NCI-H2107 treated with DMSO at 0.1 percent for 48 hours (cell line): ENCODE data around the gene COLEC11.

Experiments used
- DNase-seq: peaks from one replicate; lab custom pipeline; 2025; ENCODE audit not compliant: unreplicated experiment; lab: John Stamatoyannopoulos, UW

COLEC11 gene

DNA sequence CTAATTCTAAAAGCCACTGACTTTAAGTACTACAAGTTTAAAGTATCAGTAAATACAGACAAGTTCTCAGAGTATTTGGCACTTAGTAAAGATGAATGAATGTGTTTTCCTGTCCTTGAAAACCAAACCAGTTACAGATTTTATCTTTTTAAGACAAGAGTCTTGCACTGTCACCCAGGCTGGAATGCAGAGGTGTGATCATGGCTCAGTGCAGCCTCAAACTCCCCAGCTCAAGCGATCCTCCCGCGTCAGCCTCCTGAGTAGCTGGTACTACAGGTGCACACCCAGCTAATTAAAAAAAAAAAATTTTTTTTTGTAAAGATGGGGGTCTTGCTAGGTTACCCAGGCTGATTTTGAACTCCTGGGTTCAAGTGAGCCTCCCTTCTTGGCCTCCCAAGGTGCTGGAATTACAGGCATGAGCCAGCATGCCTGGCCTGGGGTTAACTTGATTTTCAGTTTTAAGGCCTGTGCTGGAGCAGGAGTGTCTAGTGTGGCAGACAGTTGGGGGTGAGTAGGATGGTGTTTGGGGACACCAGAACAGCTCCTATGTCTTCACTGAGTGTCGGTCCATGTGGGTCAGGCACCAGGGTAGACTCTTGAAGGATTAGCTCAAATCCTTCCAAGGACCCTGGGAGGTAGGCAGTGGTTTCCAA, 10.2 kb upstream of the COLEC11 start:
- no peak for DNase-seq

DNA sequence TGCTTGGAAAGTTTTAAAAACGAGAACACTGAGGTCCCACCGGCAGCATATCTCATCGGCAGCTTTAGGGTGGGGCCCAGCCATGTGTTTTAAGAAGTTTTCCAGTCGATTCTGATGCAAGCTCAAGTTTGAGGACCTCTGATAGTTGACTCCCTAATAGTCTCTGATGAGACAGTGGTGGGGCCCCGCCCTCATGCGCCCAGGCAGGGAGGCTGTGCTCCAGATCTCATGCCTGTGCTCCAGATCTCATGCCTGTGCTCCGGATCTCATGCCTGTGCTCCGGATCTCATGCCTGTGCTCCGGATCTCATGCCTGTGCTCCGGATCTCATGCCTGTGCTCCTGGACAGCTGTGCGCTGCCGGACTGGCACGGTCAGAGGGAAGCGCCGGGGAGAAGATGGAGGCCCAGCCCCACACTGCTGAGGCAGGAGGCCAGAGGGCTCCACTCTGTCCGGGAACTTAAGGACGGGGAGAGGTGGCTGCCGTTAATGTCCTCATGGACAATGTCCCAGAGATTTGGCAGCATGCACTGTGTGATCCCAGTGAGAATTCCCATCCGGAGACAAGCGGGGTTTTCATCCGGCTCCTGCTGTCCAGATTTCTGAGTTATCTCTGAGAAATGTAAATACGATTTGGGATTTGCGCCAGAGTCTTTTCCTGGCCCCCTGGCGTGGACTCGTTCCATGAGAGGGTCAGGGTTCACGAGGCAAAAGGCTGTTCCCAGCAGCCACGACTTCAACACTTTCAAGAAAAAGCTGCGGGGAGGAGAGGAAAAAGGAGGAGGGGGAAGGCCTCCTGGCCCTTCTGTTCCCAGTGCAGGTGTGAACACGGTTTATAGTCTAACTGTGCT, 9.4 kb upstream of the COLEC11 start:
- DNase-seq, result no peak

DNA sequence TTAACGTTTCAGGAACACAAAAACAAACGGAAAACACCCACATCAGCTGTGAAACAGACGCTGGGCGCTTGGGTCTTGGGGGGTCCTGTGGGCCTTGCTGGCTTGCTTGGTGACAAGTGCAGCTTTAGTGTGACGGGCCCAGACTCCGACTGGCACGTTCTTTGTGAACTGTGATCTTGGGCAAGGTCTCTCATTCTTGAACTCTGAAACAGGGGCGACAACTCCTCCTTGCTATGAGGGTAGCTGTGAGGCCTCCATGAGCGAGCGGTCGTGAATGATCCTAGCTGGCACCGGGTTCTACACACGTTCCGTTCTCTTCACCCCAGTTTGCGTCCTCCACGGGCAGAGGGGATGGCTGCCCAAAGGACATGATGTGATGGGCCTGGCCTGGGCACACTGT, 8.7 kb upstream of the COLEC11 start:
- no peak for DNase-seq

DNA sequence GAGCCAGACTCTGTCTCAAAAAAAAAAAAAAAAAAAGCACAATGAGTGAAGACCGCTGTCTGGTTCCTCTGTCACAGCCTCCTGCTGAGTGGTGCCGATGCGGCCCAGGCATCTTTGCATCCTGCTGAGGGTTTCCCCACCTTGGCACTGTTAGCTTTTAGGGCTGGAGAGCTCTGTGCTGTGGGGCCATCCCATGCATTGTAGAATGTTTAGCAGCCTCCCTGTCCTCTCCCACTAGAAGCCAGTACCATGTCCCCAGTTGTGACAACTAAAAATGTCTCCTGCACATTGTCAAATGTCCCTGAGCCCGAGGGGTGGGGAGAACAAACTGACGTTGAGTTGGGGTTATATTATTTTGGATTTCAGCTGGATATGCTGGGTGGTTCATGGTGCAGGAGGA, 7.9 kb upstream of the COLEC11 start:
- no peak for DNase-seq

DNA sequence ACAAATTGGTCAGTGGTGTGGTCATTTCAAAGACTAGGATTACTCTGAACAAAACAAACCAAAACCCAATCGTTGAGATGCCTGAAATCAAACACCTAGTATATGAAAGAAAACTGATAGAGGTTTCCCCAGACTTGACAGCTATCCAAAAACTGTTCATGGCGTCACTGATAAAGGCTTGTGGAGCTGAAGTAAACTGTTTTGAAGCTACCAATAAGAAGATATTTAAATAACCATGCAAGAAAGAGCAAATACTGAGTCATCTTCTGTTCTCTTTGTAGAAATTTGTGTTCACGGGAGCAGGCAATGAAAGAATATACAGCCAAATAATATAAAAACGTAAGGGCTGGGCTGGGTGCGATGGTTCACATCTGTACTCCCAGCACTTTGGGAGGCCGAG, 7.5 kb upstream of the COLEC11 start:
- DNase-seq, result no peak

DNA sequence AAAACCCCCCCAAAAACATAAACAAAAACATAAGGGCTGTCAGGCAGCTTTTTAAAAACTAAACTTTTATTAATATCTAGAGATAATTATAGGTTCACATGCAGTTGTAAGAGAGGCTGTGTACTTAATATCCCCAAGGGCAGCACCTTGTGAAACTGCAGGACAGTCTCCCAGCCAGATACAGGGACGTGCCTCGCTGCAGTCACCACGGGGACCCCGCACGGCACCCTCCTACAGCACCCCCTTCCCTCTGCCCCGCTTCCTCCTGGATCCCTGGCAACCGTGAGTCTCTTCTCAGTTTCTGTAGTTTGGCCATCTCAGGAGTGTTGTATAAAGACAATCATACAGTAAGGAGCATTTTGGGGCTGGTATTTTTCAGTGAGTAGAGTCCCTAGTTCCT, 6.8 kb upstream of the COLEC11 start:
- no peak for DNase-seq

DNA sequence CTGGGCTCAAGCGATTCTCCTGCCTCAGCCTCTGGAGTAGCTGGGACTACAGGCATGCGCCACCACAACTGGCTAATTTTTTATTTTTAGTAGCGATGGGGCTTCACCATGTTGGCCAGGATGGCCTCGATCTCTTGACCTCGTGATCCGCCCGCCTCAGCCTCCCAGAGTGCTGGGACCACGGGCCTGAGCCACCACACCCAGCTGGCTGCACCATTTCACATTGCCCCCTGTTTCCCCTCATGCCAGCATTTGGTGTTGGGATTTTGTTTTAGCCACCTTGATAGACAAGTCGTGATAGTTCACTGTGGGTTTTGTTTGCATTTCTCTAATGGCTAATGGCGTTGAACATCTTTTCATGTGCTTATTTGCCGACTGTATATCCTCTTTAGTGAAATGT, 5.8 kb upstream of the COLEC11 start:
- DNase-seq, result no peak

DNA sequence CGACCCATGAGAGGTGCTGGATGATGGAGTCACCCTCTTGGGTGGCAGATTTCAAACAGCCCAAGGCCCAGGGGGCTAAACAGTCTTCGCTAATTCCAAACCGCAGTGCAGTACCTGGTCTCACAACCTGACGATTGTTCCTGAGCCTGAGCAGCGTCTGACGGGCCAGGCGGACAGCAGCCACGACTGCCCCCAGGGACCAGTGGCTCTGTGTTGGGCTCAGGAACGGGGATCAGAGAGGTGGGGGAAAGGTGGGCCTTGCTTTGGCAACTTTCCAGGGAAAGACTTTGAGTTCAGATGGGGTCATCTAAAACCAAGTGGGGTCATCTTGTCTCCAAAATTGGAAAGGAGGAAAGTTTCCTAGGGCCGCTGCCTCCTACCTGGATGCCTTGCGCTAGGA, 492 bp downstream of the COLEC11 start:
- DNase-seq, result no peak

DNA sequence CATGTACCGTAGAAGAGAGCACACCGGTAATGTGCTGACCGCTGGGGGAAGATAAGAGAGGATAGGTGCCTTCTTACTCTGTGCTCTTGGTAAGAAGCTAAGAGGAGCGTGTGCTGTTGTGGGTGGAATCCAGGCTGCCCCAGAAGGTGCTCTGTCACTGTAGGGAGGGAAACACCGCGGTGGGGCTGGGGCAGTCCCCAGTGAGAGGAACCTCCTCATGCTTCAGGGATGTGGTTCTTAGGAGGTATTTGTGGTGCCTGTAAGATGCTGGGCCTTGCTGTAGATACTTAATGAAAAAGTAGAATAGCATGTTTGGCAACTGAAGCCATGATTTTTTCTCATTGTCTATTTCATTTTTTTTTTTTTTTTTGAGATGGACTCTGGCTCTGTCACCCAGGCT, 1.1 kb downstream of the COLEC11 start:
- DNase-seq, result no peak

DNA sequence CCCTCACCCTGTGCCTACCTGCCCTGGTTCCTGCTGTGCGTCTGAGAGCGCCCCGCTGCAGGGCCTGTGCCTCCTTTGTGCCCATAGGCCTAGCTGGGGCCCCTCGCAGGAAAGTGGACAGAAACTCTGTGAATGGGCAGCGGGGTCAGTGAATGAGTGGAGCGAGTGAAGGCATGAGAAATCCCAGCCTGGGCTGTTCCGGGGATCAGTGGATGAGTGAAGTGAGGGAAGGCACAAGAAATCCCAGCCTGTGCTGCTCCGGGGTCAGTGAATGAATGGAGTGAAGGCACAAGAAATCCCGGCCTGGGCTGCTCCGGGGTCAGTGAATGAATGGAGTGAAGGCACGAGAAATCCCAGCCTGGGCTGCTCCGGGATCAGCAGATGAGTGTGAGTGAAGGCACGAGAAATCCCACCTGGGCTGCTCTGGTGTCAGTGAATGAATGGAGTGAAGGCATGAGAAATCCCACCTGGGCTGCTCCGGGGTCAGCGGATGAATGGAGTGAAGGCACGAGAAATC, 2.0 kb downstream of the COLEC11 start:
- no peak for DNase-seq

DNA sequence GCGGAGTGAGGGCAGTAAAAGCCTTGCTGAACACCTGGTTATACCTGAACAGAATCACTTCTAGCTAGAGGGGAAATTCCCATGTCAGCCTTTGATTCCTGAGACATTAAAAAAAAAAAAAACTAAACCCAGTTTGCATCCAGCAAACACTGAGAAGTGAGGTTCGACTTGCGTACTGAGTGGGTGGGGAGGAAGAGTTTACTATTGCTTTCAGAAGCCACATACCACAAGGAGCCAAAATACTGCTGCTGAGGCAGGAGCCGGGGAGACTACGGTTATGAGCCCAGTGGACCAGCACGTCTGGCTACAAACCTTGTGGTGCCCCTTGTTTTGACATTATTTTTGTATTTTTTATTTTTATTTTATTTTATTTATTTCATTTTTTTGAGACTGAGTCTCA, 2.7 kb downstream of the COLEC11 start:
- DNase-seq, result no peak

DNA sequence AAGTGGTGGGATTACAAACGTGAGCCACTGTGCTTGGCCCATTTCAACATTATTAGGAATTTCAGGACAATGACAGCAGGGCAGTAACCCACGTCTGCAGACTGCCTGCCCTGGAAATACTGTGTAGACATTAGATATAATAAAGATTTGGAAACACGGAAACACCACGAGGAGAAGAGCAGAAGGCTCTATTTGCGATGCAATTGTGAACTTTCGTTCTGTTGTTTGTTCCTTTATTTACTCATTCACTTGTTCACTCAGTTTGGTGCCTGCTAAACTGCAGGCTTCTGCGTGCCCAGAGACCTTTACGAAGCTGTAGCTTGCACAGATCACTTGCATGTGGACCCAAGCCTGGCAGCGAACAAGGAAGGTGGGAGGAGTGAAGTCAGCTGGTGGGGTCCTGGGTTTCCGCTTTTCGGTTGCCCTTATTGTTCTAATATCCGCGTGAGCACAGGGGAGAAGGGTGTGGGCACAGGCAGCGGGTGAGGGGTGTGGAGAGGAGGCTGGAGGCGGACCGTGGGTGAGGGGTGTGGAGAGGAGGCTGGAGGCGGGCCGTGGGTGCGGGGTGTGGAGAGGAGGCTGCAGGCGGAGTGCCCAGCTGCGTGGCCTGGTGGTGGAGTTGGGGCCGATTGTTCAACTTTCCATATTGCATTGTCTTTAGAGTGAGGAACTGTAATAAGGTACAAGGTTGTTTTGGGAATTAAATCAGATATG, 3.4 kb downstream of the COLEC11 start:
- DNase-seq, result no peak

DNA sequence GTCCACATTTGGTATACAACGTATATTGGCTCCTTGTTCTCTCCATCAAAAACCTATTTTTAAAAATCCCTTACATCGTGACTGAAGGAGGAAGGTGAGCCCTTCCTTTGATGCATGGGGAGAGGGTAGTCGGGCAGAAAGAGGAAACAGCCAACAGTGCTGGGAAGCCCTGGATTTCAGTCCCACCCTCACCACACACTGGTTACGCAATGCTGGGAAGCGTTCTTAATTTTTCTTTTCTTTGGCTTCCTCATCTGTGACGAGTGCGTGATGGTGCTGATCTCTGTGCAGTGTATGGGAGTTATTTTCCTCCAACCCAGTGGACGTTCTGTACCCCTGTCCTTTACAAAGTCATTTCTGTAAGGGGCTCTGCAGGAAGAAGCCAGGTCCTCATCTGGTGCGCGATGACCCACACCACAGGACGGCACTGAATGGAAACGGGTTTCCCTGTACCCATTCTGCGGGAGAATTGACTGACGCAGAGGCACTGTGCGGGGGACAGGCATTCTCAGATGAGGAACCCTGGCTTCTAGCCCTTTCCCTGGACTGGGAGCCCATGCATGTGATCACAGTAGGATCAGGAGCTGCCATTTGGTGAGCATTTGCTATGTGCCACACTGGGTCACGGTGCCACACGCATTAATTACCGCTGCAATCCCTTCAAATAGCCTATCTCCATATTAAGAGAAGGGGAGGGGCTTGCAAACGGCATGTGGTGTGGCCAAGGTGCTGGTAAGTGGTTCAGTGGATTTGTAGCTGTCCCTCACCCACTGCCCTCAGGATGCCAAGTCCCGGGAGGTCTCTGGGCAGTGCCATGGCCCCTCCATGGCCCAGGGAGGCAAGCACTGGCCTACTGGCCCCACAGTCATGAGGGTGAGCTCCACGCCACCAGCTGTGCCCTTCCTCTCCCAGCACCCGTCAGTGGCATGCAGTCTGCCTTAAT, 4.3 kb downstream of the COLEC11 start:
- DNase-seq, result no peak

DNA sequence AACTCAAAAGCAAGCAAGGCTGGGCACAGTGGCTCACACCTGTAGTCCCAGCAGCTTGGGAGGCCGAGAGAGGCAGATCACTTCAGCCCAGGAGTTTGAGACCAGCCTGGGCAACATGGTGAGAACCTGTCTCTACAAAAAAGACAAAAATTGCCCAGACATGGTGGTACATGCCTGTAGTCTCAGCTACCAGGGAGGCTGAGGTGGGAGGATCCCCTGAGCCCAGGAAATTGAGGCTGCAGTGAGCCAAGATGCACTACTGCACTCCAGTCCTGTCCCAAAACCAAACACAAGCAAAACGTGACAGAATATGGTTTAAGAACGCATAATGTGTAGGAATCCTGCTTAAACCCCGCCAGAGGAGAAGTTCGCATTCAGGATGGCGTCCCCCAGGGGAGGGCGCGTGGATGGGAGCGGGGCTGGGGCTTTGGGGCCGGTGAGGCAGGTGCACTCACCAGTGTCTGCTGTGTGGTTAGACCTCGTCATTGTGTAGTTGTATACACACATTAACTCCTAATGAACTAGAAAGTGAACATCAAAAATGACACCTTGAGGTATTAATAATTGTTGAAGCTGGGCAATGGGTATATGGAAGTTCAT, 5.4 kb downstream of the COLEC11 start:
- no peak for DNase-seq

DNA sequence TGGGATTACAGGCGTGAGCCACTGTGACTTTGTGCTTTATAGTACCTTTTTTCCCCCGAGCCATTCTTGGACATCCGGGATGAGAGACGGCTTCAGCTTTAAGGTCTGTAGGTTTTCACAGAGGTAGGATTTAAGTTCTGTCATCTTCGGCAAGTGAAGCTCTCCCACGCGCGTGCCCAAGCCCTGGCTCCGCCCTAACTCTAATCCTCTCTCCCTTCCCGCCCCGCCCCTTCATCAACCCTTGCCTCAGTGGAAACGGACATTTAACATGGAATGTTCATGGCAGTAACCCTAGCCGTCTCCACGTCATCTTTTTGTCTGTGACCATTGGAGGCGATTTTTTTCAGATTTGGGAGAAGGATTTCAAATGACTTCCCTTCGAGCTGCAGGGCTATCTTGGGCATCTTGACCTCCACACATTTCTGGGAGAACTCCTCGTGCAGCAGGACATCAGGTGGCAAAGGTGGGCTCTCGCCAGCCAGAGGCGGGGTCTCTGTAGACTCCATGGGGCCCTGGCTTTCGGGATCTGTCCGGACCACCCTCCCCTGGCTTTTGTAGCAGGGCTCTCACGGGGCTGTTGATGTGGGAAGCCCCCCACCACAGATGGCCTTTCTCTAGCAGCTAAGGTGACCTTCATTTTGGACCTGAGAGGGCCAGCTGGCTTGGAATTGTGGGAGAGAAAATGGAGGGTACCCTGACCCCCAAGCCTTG, 6.8 kb downstream of the COLEC11 start:
- DNase-seq, result no peak

DNA sequence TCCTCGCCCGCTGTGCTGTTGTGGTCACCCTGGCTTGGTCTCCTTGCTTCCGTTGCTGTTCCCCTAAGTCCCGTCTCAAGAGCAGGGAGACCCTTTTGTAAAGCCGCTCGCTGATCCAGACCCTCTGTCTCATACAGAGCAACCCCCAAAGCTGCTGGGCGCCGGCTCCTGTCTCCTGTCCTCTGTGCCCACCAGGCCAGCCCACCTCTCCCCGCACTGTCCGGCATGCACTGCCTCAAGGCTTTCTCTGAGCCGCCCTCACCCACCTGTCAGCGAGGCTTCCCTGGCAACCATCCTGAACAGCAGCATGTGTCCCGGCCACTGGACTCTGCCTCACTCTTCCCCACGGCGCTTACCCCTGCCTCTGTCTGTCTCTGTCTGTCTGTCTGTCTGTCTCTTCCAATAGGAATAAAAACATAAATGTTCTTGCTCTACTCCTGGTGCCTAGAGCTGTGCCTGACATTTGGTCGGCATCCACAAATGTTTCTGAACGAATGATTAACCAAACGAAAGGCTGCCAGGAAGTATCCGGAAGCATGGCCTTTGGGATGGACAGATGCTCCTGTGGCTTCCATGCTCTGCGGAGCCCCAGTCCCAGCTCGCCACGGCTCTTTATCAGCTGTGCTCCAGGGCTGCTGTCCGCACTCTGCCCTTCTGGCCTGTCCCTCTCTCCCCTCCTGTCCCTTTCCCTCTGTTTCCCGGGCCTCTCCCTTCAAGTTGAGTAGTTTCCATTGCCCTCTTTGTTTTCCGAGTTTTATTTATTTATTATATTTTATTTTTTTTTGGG, 7.8 kb downstream of the COLEC11 start:
- DNase-seq, result no peak

DNA sequence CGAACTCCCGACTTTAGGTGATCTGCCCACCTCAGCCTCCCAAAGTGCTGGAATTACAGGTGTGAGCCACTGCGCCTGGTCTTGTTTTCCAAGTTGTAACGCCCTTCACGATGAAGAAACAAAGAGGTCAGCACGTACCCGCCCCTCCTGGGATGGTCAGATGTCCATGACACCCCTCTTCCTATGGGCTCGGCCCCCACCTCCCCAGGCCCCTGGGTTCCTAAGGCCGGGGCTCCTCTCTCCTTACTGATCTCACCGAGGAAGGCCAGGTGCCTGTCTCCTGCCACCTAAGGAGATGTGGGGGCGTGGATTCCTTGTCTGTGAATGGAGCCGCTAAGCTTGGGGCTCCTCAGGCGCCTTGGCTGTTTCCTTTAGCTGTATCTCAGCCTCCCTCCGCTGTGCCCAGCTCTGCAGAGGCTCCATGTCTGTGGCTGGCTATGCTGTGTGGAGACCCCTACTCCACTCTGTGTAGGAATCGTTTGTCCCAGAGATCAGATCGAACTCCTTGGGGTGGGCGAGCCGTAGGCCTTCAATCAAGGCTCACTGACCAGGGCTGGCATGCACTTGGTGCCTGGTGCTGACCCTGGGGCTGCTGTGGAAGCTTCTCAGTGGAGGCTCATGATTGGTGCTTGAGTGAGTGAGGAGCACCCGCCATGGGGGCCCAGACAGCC, 8.8 kb downstream of the COLEC11 start:
- DNase-seq, result no peak

DNA sequence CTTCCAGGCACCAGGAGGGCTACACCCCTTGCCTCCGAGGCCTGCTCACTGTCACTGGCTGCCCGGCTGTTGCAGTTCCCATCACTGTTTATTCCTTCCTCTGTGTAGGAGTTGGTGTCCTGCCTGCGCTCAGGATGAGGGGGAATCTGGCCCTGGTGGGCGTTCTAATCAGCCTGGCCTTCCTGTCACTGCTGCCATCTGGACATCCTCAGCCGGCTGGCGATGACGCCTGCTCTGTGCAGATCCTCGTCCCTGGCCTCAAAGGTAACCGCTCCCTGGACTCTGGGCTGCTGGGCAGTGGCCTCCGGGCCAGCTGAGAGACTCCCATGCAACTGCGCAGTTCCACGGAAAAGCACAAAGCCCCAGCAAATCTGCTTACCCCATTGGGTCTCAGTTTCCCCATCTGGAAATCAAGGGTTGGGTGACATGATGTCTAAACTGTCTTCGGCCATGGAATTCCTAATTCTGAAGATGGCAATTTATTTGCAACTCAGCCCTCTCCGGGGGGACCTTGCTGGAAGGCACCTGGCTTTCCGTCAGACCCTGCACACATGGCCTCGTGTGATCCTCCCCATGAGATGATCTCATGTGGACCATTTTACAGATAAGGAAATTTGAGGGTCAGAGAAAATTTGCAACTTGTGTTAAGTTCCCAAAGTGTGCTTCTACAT, 9.4 kb downstream of the COLEC11 start:
- no peak for DNase-seq
